Pancreas (tissue), 10 donors: ENCODE measurements around the gene TRIM29. TPM values are rescaled to one million over a fixed set of nuclear protein-coding genes. Genes with fewer than 3 reads are reported as not detected.

Experiments
- ATAC-seq, 4 donors: fragments of 200-7000 bp; cut with Tn5 transposase; one replicate each; pipeline versions ENCODE4 v1.8.0 to v1.9.1; 2020; ENCODE audit warnings: mild to moderate bottlenecking in 4 of 4, moderate library complexity in 4 of 4
- DNase-seq, 6 donors: peaks; one replicate each; pipeline ENCODE4 v3.0.0-alpha.2; 2020
- FAIRE-seq: peaks from 2 replicates; lab custom pipeline; 2012; peaks lifted over from hg19 to GRCh38; lab: Jason Lieb, UNC
- H3K27ac ChIP-seq, 4 donors: fragments of 200-600 bp; sonication (generic); 1 replicate in 3 of 4; 2 replicates in 1 of 4; pipeline versions ENCODE4 v1.5.0 to v1.8.0; 2020
- H3K27me3 ChIP-seq, 4 donors: fragments of 200-600 bp; one replicate each; pipeline ENCODE4 v1.8.0; 2021
- H3K36me3 ChIP-seq, 3 donors: fragments of 200-600 bp; sonication (generic) in 1 of 3; one replicate each; pipeline versions ENCODE4 v1.5.0 to v1.8.0; 2020 to 2021
- H3K4me1 ChIP-seq, 3 donors: fragments of 200-600 bp; one replicate each; pipeline ENCODE4 v1.8.0; 2021
- H3K4me3 ChIP-seq, 4 donors: fragments of 200-600 bp; sonication (generic) in 2 of 4; one replicate each; pipeline versions ENCODE4 v1.5.0 to v1.8.0; 2020 to 2021
- H3K9me3 ChIP-seq, 4 donors: fragments of 200-600 bp; one replicate each; pipeline ENCODE4 v1.8.0; 2021
- WGBS, 2 donors: extraction: QIAGEN DNeasy Blood & Tissue Kit; methylation state at CpG; one replicate each; pipeline ENCODE4 v1.1.7; 2013; 5-methylcytosine and 5-hydroxymethylcytosine counted together
- intact Hi-C, 3 donors: fragments of 100-400 bp; cut with DNase I; formaldehyde crosslinking; loops; one replicate each; pipeline versions ENCODE4 v1.11.1 to v1.14.2; 2022
- polyA plus RNA-seq, 2 donors: library from polyadenylated mRNA; stranded (reverse); fragments of 200-250 nt; gene quantifications; one replicate each; pipeline ENCODE4 v1.2.3, GENCODE V29; 2013
- total RNA-seq, 6 donors: library from RNA; stranded (reverse); fragmentation: NEBNext Ultra II Directional in 4 of 6; extraction: Animal tissue kit (Norgen Biotek cat#: 25700) in 4 of 6; gene quantifications; one replicate each; pipeline versions ENCODE4 v1.2.1 to v1.2.4, GENCODE V29; 2021 to 2023
- TF ChIP-seq, protein P1 (sequence below), 4 donors: fragments of 200-600 bp; sonication (generic) in 3 of 4; IDR thresholded peaks; one replicate each; pipeline versions ENCODE4 v1.5.0 to v1.8.0; 2021; ENCODE audit warnings: antibody characterized with exemption in 4 of 4
- donor health status: healthy with polysubstance abuse.
- donor health status: DM: no; HTN: no; CAD: no; lungs with moderate emphysema.
- donor health status: DM: no; HTN: no; CAD: no.
- donor health status: control.
- donor health status: control.
- donor health status: Bipolar disorder and iron deficiency.
- donor health status: DM: yes; HTN: yes; CAD: no.
- donor health status: DM: no; HTN: no; CAD: no.
- donor health status: DM: no; HTN: no; CAD: no.
- donor health status: DM: yes; HTN: yes; CAD: no.

The TRIM29 gene
- total and polyA plus RNA-seq, 8 donors: 0.38 to 1.7 (median 0.61) TPM

DNA sequence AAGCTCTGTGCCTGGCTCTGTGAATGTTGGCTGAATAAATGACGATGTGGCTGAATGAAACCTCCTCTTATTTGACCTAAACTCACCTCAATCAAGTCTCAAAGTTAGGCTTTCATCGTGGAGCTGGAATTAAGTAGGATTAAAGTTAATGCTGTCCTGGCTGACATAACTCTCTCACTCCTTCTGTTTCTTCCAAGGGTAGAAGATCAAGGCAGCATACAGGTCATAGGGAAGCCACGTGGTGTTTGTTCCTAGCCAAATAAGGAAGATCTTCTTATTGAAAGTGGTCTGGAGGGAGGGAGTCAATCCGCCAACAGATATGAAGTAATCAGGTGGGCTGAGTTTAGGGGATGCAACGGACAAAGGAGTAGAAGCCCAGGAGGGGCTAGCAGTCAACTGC is 59.5 kb downstream of the TRIM29 start:
- 56 to 61% methylated on average over 5 of the region's 5 CpGs for WGBS, 2 donors

DNA sequence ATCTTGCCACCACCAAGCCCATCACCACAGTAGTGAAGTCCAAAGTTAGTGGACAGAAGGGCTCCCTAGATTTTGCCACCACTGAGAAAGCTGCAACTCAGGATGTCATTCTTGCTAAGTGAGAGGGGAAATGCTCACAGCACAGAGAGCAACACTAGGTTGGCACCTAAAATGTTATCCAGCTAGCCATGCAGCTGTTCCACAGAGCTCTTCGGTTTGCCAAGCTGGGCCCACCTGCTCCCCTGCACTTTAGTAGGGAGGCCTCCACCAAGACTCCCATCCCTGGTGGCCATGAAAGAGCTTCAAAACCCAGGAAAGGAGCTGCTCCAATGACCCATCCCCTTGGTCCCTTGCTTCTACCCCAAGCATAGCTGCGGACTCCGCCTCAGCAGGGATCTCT is 63.8 kb downstream of the TRIM29 start:
- no peak for FAIRE-seq
- TF ChIP-seq, protein P1, sequence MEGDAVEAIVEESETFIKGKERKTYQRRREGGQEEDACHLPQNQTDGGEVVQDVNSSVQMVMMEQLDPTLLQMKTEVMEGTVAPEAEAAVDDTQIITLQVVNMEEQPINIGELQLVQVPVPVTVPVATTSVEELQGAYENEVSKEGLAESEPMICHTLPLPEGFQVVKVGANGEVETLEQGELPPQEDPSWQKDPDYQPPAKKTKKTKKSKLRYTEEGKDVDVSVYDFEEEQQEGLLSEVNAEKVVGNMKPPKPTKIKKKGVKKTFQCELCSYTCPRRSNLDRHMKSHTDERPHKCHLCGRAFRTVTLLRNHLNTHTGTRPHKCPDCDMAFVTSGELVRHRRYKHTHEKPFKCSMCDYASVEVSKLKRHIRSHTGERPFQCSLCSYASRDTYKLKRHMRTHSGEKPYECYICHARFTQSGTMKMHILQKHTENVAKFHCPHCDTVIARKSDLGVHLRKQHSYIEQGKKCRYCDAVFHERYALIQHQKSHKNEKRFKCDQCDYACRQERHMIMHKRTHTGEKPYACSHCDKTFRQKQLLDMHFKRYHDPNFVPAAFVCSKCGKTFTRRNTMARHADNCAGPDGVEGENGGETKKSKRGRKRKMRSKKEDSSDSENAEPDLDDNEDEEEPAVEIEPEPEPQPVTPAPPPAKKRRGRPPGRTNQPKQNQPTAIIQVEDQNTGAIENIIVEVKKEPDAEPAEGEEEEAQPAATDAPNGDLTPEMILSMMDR (IDR thresholded peaks at IDR 0.05): no peak
- 90 to 95% methylated on average over 3 of the region's 3 CpGs for WGBS, 2 donors
- H3K27ac ChIP-seq: no peak overlapping the region
- no peaks in the 10 kb centered on the region for H3K27me3 ChIP-seq
- H3K36me3 ChIP-seq: no peaks in the 10 kb centered on the region
- no peak overlapping the region for H3K4me3 ChIP-seq
- ATAC-seq: no peak
- DNase-seq: no peak
- no peaks in the 10 kb centered on the region for H3K4me1 ChIP-seq
- intact Hi-C loops: no loop called here
- no peaks in the 10 kb centered on the region for H3K9me3 ChIP-seq

More for the DNA sequence above, 59.5 kb downstream of the TRIM29 start:
- DNase-seq (no peak), ATAC-seq (no peak), FAIRE-seq (no peak)
- no peaks in the 10 kb centered on the region for H3K9me3 ChIP-seq
- TF ChIP-seq, protein P1 (IDR thresholded peaks at IDR 0.05): no peak
- no peaks in the 10 kb centered on the region for H3K36me3 ChIP-seq
- H3K27ac ChIP-seq: no peak overlapping the region
- no peaks in the 10 kb centered on the region for H3K4me1 ChIP-seq
- no peak overlapping the region for H3K4me3 ChIP-seq
- intact Hi-C loops: no loop called here
- H3K27me3 ChIP-seq: no peaks in the 10 kb centered on the region

DNA sequence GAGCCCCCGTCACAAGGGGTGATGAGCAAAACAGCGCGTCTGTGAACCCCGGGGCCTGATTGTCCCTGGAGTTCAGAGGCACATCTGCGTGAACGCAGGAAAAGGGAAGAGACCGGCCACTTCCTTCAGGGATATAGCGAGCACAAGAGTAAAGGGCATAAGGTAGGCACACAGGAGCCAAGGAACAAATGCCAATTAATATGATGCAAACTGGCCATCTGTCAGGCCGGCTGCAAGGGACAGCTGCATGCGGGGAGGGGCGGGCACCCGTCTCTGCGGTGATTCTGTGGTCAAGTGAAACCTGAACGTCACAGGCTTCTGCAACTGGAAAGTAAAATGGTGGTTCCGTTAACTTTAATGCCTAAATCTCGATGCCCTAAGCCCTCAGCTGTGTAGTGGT is 64.7 kb downstream of the TRIM29 start:
- H3K27me3 ChIP-seq: no peaks in the 10 kb centered on the region
- FAIRE-seq (no peak), DNase-seq (no peak), ATAC-seq (no peak)
- H3K4me3 ChIP-seq: no peak overlapping the region
- intact Hi-C loops: no loop called here
- no peaks in the 10 kb centered on the region for H3K36me3 ChIP-seq
- WGBS, 2 donors: 75 to 77% methylated on average over 16 of the region's 16 CpGs
- TF ChIP-seq, protein P1 (IDR thresholded peaks at IDR 0.05): no peak
- H3K4me1 ChIP-seq: no peaks in the 10 kb centered on the region
- H3K27ac ChIP-seq: no peak overlapping the region
- no peaks in the 10 kb centered on the region for H3K9me3 ChIP-seq

DNA sequence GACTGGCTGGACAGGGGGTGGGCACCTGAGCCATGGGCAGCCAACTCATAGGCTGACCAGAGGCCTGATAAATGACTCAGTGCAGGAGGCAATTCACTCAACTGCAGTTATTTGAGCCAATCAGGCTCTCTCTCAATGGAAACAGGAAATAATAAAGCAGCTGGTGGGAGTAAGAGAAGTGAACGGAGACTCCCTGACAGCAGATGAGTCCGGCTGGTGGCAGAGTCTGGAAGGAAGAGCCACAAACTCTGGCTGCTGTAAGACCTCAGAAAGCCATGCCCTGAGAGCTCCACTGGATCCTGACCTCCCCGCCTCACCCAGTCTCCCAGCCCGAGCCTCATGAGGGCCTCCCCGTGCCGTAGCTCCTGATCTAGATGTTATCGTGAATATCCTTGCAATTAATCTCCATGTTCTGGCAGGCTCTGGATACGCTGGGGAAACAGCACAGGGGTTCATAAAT is 69.8 kb downstream of the TRIM29 start:
- no peak for FAIRE-seq
- TF ChIP-seq, protein P1 (IDR thresholded peaks at IDR 0.05): no peak
- H3K36me3 ChIP-seq: no peaks in the 10 kb centered on the region
- DNase-seq: no peak
- H3K27me3 ChIP-seq: no peaks in the 10 kb centered on the region
- ATAC-seq: peak in 3 of 4 donors; percentile 65 to 73 (median 69)
- H3K4me1 ChIP-seq: no peaks in the 10 kb centered on the region
- no peak overlapping the region for H3K4me3 ChIP-seq
- no peaks in the 10 kb centered on the region for H3K9me3 ChIP-seq
- 34 to 40% methylated on average over 8 of the region's 8 CpGs for WGBS, 2 donors
- intact Hi-C loops: no loop called here
- H3K27ac ChIP-seq: no peak overlapping the region

DNA sequence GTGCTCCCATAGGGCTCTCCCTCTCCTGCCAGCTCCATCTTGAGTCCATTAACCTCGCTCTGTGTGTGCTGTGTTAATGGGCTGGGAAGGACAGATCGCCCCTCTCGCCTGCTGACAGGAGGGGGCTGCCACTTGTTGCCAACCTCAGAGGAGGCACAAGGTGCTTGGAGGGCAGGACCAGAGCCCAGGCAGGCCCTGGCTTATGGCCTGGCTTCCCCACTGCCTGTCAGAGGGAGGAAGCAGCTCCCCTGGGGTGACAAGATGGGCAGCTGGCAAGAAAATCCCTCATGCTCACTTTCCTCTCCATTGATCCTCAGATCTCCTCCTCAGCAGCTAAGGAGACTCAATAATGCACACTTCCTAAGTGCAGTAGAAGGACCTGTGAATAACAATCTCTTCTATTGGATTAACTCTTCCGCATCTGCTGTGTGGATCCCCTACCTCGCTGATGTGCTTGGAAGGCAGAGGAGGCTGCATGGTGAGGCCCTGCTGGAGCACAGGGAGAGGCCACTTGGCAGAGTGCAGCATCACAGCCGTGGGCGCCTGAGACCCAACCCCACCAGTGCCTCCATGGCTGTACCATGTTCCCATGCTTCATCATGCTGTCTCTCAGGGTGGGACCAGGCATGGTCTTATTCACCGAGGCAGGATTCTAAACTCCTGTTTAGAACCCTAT is 70.3 kb downstream of the TRIM29 start:
- DNase-seq (no peak), FAIRE-seq (no peak), ATAC-seq (no peak)
- Histone ChIP-seq H3K36me3 (no peaks in the 10 kb centered on the region), H3K27ac (no peak overlapping the region), H3K4me1 (no peaks in the 10 kb centered on the region), H3K9me3 (no peaks in the 10 kb centered on the region), H3K27me3 (no peaks in the 10 kb centered on the region), H3K4me3 (no peak overlapping the region)
- intact Hi-C loops: no loop called here
- 57 to 74% methylated on average over 8 of the region's 8 CpGs for WGBS, 2 donors
- TF ChIP-seq, protein P1 (IDR thresholded peaks at IDR 0.05): no peak
